HuH-7 (cell line): ENCODE results near the gene SHC4.

ENCODE experiments used
- DNase-seq: peaks from one replicate; pipeline ENCODE4 v3.0.0; 2011; ENCODE audit warnings: low spot score

SHC4 gene

DNA sequence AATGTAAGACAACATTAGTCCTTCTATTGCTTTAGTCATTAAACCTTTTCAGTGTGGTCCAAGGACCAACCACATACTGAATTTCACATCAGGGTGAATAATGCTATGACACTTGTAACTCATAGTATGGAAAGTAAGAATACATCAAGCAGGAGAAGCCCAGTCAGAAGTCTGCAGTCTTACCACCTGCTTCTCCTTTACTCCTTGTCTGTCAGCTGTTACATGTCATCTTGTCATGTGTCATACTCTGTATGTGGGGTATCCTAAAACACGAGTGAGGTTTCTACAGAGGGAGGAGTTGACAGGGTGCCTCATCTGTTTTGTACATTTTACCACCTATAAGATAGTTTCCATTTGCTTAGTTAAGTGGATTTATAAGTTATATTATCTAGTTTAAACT is 118.6 kb downstream of the SHC4 start:
- no peak for DNase-seq

DNA sequence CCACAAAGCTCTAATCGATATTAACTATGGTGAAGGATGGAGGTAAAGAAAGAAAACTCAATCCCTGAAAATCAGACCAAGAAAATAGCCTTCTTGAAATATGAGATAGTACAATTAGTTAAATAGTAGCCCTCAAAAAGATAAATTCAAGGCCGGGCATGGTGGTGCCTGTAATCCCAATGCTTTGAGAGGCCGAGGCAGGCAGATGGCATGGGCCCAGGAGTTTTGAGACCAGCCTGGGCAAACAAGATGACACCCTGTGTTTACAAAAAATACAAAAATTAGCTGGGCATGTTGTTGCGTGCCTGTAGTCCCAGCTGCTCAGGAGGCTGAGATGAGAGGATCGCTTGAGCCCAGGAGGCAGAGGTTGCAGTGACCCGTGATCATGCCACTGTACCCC is 121.2 kb downstream of the SHC4 start:
- DNase-seq: no peak

DNA sequence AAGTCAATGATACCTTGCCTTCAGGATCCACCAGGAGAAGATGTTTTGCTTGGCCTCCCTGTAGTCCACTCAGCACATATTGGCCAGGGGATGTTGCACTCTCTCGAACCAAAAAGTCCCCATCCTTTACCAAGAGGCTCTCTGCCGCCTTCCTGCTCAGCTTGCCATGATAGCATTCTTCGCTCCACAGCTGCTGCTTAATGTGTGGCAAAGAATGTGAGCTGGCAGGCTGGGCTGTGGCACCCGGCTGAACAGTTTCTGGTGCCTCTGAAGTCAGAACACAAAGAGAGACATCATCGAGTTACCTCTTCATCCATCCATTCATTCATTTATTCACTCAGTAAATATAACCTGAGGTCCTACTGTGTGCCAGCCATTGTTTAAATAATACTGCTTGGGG is 129.0 kb downstream of the SHC4 start:
- no peak for DNase-seq

DNA sequence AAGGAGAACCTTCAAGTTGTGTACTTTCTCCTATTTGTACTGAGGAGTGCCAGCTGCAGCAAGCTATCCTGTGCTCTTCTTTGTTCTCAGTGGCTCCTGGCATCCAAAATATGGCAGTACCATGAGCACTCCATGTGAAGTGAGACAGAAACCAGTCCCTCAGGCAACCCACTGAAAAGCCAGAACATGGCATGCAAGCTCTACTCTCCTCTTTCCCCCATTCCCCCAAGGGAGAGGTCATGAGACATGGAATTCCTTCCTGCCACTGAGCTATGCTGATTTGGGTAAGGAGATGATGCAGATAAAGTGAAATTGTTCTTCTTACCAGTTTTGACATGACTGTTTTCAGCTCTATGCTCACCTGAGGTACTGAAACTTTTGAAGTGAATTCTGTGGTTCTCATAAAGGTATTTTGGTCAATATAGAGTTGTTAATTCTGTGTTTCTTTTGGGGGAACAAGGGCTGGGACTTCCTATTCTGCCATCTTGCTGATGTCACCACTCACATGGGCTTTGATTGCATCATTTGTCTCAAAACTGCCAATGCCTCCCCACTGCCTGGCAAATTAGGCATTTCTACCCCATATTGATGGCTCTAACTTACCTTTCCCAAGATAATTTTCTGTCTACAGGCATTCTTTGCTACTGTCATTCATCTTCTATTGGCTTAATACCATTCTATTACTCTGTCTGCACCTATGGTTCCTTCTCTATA is 130.0 kb downstream of the SHC4 start:
- no peak for DNase-seq

- DNase-seq: no peak
Observed at GRCh38 chr15:48832648-48833047, 131.1 kb downstream of the SHC4 start.

- no peak for DNase-seq
Observed at GRCh38 chr15:48828906-48829305, 134.8 kb downstream of the SHC4 start.

- no peak for DNase-seq
Observed at GRCh38 chr15:48828471-48828870, 135.2 kb downstream of the SHC4 start.

DNA sequence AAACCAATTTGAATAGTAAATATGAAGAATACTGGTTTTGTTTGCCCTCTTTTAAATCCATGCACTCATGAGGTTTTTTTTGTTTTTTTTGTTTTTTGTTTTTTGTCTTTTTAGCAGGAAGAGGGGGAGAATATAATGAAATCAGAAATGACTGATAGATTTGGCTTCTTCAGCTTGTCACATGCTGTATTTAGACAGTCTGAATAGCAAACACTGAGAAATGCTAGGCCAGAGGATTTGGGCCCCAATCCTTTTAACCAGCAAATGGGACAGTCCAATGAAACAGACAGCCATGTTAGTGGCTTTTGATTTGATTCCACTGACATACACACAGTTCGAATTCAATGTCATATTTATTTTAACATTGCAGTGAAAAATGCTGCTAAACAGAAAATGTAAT is 138.6 kb downstream of the SHC4 start:
- DNase-seq: no peak

DNA sequence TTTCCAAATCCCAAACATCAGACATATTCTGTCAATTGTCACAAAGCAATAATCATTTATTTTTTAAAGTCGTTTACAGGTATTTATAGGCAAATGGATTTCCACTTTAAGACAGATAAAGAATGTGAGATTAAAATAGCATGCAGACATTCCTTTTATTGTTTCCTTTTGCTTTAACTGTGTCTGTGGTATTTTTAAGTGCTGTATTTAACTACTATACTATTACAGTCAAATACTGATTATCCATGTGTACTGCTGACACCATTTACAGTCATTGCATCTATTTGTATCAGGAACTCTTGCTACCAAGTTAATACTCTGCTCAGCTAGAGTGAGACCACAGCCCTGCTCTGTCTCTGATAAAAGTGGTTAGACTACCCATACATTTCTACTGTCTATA is 140.0 kb downstream of the SHC4 start:
- no peak for DNase-seq

GRCh38 chr15:48823237-48823636 is 140.5 kb downstream of the SHC4 start:
- DNase-seq: no peak

DNA sequence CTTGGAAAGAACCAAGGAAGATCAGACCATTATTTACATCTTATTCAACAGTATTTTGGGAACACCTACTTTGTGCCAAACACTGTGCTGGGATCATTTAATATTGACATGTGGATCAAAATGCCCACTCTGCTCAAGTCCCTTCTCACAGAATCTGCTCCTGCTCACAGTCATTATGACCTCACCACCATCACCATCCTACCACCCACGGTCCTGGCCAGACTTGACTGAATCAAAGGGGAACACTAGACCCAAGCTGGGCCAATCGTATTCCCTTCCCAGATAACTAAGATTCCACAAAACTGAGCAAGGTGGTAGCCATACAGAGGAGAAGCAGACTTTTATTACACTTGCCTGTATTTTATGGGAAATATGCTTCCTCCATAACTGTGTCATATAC is 149.4 kb downstream of the SHC4 start:
- DNase-seq: no peak

- no peak for DNase-seq
Observed at GRCh38 chr15:48811325-48811958, 152.3 kb downstream of the SHC4 start.

GRCh38 chr15:48810414-48811324 is 153.1 kb downstream of the SHC4 start, which contains the start of gene CEP152:
TSS of gene CEP152 (minus strand) at chr15:48811069. CDS start at chr15:48805649, 5,420 bp downstream.
- peak; percentile 77 for DNase-seq

DNA sequence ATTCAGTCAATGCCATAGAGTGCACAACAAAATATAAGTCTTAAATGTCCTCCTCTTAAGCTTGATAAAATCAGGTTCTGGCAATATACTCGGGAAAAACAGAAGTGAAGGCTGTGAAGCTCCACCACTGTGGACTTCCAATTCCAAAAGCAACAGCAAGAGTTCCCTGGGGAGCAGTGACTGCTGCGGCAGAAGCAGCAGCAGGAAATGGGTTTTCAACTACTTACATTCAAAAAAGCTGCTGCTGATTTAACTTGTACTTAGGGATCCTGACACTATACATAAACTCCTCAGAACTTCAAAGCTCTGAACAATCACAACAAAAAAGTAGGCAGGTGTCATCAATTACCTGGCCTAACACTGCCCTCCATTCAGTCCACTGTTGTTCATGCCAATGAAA is 157.6 kb downstream of the SHC4 start:
- no peak for DNase-seq

DNA sequence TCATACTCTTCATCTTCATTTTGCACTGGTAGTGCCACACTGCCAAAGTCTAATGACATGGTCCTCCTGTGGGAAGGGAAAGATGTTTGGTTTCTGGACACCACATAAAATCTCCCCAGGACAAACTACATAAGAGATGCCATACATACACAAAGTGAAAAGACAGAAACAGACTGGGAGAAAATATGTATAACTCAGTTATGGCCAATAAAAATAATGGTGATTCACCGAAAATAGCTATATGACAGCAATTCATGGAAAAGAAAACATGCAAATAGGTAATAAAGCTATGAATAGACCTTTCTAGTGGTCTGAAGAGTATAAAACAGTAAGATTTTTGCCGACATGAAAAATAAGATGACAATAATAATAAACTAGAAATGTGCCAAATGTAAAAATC is 158.1 kb downstream of the SHC4 start:
- DNase-seq: no peak

- no peak for DNase-seq
Observed at GRCh38 chr15:48803877-48804276, 159.8 kb downstream of the SHC4 start.

GRCh38 chr15:48802867-48803266 is 160.9 kb downstream of the SHC4 start:
- no peak for DNase-seq

- no peak for DNase-seq
Observed at GRCh38 chr15:48802257-48802656, 161.5 kb downstream of the SHC4 start.

DNA sequence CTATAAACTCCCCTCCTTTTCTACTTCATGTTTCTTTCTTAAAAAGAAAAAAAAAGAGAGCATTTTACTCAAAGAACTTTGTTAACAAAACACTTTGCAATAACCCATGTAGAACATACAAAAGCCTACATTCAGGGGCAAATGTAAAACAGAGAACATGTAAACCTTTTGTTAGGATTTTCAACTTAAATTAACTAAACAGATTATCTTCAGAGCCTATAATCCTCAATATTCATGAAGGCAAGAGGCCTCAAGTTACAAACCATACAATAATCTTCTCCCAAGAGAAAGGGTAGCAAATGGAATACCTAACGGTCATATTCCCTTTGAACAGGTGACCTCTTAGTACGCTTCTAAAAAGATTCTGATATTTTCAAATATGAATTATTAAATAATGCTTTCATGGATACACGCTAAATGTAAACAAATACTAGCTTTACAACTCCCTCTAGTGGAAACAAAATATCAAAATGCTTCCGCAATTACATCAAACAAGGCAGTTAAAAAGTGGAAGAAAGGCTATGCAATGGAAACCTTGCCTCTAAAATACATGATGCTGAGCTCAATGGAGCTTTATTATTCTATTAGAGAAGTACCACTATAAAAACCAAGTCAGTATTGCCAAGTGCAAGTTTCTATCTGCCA is 162.8 kb downstream of the SHC4 start:
- DNase-seq: no peak

- DNase-seq: no peak
Observed at GRCh38 chr15:48800245-48800644, 163.5 kb downstream of the SHC4 start.

DNA sequence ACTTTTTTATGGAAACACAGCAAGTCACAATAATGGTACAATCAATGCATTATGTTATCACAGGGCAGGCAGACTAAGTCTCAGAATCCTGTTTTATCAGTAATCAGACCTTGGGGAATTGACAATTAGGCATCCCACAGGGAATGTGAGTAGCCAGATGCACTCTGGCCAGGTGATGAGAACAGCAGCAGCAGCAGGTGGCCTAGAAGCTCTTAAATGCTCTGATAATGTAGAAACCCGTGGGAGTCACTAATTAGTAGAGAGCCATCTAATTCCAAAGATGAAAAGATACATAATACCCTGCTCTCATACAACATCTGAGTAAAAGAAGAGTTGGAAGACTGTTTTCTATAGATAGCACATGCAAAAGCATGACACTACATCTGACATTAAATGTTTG is 165.4 kb downstream of the SHC4 start:
- DNase-seq: no peak

GRCh38 chr15:48796930-48797329 is 166.8 kb downstream of the SHC4 start:
- no peak for DNase-seq
